D341Med (cell line): ENCODE measurements around the gene XIRP1.

Source experiments
- DNase-seq: peaks from one replicate; pipeline ENCODE4 v3.0.0; 2012; ENCODE audit warnings: low spot score

Gene XIRP1

GRCh38 chr3:39165518-39165917 lies 26.9 kb downstream of the XIRP1 start:
- no peak for DNase-seq

DNA sequence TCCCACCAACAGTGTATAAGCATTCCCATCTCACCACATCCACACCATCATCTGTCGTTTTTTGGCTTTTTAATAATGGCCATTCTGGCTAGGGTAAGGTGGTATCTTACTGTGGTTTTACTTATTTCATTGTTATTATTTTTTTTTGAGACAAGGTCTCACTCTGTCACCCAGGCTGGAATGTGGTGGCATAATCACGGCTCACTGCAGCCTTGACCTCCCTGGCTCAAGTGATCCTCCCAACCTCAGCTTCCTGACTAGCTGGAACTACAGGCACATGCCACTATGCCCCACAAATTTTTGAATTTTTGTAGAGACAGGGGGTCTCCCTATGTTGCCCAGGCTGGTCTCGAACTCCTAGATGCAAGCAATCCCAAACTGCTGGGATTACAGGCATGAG lies 28.0 kb downstream of the XIRP1 start:
- DNase-seq, result no peak

GRCh38 chr3:39158148-39158715 lies 34.2 kb downstream of the XIRP1 start:
- DNase-seq, result no peak

- no peak for DNase-seq
These were observed 35.0 kb downstream of the XIRP1 start for GRCh38 chr3:39157359-39157758.

GRCh38 chr3:39156421-39156820 lies 36.0 kb downstream of the XIRP1 start:
- no peak for DNase-seq

DNA sequence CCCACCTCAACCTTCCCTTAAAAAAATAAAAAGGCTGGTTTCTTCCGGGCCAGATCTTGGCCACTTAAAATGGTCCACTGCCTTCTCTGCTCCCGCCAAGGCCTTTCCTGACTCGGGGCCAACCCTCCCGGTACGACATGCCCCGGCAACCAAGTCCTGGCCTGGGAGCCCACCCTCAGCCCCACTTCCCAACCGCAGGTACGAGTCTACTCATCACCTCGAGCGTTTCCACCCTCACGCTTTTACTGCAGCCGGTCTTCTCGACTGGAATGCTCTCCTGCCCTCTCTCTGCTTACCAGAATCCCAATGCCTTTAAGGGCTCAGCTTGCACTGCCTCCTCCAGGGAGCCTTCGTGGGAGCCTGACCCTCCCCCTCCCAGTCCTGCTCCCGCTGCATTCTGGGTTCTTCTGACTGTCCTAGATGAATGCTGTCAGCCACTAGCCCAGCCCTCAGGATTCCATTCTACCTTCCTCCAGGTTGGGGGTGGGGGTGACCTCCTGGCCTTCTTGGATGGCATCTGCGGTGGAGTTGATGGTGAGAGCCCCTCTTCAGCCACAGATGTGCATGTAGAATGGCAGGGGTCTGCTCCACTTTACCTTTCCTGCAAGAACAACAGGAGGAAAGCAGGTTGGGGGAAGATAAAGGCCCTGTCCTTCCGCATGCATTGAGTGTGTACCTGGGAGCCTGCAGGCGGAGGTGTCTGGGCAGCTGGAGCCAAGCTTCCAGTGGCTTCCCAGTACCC lies 37.9 kb downstream of the XIRP1 start:
- no peak for DNase-seq

- no peak for DNase-seq
These were observed 38.5 kb downstream of the XIRP1 start for GRCh38 chr3:39153977-39154279.

DNA sequence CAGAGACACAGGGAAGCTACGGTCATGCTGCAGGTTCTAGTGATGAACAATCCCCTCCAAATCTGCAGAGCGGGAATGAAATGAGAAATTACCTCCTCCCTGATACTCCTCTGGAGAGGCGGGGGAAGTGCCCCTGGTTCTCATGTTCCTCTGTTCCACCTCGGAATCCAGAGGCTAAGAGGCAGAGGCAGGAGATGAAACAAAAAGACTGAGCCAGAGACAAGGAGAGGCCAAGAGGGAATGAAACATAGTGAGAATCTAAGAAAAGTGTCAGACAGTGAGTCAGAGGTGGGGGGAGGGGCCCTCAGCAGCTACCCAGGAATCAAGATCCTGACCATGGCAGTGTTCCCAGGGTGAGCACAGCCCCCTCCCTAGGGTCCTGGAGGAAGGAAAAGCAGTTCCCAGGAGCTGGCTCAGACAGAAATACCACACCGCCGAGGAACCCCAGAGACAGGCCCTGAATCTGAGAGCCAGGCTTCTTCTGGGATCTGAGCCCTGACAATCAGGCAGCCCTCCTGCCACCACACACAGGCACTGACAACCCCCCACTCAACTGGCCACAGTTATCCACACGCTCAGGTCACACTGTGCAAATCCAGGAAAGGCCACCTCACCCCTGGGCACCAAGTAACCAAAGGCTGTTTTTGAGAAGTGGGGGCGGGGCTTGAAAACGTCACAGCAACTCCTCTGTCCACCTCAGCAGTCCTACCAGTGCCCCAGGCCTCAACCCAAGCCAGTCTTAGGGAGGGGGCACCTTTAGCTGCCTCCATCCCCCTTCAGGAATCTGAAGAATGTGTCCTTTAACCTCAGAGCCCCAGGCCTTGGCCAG lies 41.4 kb downstream of the XIRP1 start:
- peak; percentile 70 for DNase-seq

DNA sequence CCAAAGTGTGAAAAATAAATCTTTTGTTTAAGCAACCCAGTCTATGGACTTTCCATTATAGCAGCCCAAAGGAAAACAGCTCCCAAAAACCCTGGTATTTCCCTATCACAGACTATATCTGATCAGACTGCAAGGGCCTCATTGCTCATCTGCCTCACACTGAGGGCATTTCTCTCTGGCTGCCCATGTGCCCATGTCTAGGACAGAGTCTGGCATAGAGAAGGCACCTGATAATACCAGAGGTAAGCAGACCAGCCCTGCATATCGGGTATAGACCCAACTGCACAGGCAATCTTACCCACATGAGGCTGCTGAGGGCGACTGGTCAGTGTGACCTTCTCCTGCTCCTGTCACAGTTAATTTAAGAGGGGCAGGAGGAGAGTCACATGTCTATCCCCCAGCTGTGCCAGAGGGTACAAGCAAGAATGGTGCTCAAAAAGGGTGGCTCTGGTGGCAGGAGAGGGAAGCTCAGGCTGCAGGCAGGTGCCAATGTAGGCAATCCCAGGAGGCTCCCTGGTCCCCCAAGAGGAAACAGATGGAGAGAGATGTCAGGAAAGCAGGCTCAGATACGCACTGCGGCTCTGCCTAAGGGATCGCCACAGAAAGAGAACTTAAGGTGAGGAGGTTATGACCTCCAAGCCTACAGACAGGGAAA lies 42.1 kb downstream of the XIRP1 start:
- peak; percentile 83 for DNase-seq

GRCh38 chr3:39149498-39150147 lies 42.8 kb downstream of the XIRP1 start:
- no peak for DNase-seq

DNA sequence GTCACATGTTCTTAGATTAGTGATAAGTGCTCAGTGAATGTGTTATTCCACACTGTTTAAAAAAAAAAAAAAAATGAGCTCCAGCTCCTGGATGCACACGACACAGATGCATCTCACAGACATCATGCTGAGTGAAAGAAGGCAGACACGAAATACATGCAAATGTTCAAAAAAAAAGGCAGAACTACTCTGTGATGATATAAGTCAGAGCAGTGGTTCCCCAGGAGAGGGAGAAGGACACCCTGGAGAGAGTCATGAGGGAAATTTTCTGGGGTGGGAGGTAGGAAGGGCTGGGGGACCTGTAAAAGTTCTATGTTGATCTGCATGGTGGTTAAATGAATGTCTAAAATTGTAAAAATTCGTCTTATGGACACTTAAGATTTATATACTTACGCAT lies 43.3 kb downstream of the XIRP1 start:
- DNase-seq, result no peak

DNA sequence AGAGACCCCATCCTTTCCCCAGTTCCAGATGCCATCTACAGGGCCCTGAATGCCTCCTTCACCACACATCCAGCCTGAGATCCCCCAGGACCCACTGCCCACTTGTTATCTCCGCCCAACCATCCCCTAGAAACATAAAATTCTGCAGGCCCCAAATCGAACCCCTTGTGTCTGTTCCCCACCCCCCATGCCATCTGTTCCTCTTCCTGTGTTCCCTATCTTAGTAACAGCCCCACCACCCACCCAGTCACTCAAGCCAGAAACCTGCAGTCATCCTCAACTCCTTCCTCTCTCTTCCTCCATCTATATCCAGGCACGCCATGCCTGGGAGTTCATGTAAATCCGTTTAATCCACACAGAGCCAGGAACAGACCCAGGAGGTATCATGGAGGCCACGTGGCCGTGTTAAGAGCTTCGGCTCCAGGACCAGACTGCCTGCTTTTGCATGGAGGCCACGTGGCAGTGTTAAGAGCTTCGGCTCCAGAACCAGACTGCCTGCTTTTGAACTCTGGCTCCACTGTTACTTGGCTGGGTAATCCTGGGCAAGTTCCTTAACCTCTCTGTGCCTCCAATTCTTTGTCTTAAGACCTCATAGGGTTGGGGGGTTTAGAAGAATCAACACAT lies 43.8 kb downstream of the XIRP1 start:
- DNase-seq, result no peak

GRCh38 chr3:39147711-39148434 lies 44.5 kb downstream of the XIRP1 start:
- DNase-seq, result no peak

DNA sequence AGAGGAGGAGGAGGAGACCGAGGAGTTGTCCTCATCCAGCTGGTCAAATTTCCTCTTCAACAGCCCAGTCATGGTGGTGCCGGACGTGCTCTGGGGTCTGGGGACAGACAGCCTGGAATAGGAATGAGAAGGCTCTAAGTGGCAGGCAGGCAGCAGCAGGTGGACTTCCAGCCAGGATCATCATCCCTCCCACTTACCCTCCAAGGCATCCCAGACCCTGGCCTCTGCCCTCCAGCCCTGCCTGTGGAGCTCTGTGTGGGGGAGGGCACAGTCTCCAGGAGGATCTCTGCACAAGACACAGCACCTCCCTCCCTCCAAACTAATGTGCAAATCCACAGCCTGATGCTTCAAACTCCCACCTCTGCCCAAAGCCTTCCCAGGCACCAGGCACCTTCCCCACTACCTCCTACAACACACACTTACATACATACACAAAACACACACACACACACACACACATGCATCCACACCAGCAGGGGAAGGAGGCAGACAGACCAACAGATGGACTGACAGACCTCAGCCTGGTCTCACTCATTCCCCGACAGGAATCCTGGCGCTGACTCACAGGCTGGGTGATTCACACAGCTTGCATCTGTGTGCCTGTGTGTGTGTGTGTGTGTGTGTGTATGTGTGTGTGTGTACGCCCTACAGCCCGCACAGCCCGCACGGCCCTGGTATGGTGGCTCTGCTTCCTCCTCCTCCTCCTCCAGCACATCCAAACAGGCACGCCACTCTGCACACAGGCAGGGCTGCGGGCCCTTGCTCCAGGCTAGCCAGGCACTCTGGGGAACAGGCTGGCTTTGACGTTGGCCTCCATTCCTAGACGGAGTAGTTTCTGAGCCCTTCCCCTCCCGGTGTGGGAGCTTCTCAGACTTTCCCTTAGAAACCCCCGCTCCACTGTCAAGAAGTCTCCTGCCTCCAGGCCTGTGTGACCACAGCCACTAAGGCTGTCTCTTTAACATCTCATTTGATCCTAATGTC lies 45.5 kb downstream of the XIRP1 start:
- peak; percentile 54 for DNase-seq

DNA sequence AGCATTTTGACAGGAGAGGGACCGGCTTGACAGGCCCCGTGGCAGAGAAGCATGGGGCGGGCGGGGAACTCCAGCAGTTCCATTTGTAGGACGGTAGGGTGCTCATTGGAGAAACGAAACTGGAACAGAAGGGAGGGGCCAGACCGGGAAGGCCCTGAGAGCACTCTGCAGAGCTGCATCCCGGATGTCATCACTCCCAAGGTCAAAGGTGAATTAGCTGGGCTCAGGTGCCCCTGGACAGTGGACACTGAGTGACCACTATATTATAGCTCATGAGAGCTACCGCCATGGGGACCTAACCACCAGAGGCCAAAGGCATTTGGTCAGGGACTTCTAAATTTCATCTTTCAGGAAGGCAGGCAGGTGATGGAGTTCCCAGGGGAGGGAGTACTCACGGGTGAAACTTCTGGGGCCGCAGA lies 46.3 kb downstream of the XIRP1 start:
- DNase-seq, result no peak

DNA sequence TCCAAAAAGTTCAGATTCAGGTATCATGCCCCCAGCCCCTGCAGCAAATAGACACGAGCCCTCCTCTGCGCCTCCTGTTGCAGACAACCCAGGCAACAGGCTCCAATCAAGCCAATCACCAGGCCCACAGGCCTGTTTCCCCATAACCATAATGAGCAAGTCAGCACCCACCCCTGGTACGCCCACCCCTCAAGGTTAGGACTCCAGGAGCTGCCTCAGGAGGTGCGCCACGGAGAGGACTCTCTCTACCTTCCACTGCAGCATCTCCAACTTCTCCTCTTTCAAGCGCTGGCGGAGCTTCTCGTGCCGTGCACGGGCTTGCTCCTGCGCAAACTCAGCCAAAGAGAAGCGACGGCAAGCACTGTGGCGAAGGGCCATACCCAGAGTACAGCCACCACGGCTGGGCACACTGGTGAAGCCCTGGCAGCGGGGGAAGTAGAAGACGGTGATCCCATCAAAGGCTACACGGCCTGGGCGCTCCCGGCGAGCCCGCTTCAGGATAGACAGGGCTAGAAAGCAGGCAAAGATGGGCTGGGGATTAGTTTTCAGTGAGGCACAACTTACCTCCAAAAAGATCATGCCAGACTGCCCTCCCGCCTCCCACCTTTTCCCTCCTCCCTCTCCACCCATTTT lies 47.5 kb downstream of the XIRP1 start:
- DNase-seq, result no peak

GRCh38 chr3:39144095-39144747 lies 48.2 kb downstream of the XIRP1 start:
- DNase-seq, result no peak

DNA sequence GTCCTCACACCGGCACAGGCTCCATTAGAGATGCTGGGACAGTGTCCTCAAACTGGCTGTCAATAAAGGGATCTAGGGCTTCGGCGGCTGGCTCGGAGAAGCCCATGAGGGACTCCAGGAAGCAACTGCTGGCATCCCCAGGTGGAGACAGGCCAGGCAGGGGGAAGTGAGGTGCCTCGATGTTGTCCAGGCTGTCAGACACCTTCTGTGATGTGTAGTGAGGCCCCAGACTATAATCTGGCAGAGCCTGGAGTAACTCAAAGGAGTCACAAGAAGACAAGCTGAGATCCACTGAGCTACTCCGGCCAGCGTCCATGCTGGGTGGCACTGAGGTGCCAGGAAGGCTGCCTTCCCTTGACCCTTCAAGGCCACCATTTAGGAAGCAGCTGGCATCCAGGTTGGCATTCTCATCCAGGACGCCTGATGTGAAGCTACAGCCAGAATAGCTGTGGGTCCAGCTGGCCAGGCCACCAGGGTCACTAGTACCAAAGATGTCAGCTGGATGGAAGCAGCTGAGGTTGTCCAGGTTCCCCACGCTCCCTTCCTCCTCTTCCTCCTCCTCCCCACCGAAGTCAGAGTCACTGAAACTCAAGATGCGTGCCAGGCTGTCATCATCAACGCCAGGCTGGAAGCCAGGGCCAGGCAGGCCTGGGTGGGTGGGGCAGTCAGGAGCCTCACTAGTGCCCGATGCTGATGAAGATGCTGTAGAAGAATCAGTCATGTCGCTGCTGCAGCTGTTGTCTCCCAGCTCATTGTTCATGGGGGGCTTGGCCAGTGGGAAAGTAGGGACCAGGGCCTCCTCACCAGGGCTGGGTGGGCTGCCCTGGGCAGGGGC lies 49.1 kb downstream of the XIRP1 start:
- DNase-seq, result no peak
